Type B pancreatic cell (in vitro differentiated cells): Measurements from ENCODE around the gene PRM1. TPM values are rescaled to one million over a fixed set of nuclear protein-coding genes. Genes with fewer than 3 reads are reported as not detected.

ENCODE experiments used
- DNase-seq: peaks from one replicate; pipeline ENCODE4 v3.0.0; 2021; ENCODE audit warnings: mixed read lengths; ENCODE audit not compliant: unreplicated experiment; ENCODE audit errors: extremely low spot score
- H3K27ac Mint-ChIP-seq: 2 replicates; pipeline ENCODE4 v1.8.0; 2021; ENCODE audit warnings: mild to moderate bottlenecking, mixed read lengths
- H3K27me3 Mint-ChIP-seq: 2 replicates; pipeline ENCODE4 v1.8.0; 2021; ENCODE audit warnings: mixed read lengths
- H3K36me3 Mint-ChIP-seq: 2 replicates; pipeline ENCODE4 v1.8.0; 2021; ENCODE audit warnings: mixed read lengths
- H3K4me1 Mint-ChIP-seq: one replicate; pipeline ENCODE4 v1.8.0; 2021; ENCODE audit warnings: mixed read lengths; ENCODE audit not compliant: unreplicated experiment
- H3K4me3 Mint-ChIP-seq: 2 replicates; pipeline ENCODE4 v1.8.0; 2021; ENCODE audit warnings: mild to moderate bottlenecking, mixed read lengths
- H3K9me3 Mint-ChIP-seq: 2 replicates; pipeline ENCODE4 v1.8.0; 2021; ENCODE audit warnings: mixed read lengths
- total RNA-seq: library from RNA; stranded (reverse); gene quantifications from 2 replicates; pipeline ENCODE4 v1.2.1, GENCODE V29; 2021; ENCODE audit warnings: low replicate concordance
- TF ChIP-seq, protein P1 (sequence below): fragments of 200-600 bp; sonication (generic); conservative IDR thresholded peaks from 2 replicates; pipeline ENCODE4 v1.5.0; 2021; ENCODE audit warnings: antibody characterized with exemption, mild to moderate bottlenecking

PRM1 gene
- total RNA-seq, 1 donor from 2014 or later = not detected

DNA sequence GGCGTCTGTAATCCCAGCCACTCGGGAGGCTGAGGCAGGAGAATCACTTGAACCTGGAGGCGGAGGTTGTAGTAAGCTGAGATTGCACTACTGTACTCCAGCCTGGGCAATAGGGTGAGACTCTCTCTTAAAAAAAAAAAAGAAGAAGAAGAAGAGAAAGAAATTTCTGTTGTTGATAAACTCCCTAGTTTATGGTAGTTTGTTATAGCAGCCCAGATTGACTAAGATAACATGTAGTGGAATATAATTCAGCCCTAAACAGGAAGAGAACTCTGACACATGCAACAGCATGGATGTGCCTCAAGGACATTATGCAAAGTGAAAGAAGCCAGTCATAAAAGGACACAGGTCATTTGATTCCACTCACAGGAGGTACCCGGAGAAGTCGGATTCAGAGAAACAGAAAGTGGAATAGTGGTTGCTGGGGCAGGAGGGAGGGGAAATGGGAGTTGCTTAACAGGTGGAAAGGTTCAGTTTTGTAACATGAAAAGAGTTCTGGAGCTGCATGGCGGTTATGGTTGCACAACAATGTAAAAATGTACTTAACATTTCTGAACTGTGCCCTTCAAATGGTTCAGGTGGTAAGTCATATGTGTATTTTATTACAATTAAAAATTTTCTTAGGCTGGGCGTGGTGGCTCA is 26.0 kb upstream of the PRM1 start:
- TF ChIP-seq, protein P1, sequence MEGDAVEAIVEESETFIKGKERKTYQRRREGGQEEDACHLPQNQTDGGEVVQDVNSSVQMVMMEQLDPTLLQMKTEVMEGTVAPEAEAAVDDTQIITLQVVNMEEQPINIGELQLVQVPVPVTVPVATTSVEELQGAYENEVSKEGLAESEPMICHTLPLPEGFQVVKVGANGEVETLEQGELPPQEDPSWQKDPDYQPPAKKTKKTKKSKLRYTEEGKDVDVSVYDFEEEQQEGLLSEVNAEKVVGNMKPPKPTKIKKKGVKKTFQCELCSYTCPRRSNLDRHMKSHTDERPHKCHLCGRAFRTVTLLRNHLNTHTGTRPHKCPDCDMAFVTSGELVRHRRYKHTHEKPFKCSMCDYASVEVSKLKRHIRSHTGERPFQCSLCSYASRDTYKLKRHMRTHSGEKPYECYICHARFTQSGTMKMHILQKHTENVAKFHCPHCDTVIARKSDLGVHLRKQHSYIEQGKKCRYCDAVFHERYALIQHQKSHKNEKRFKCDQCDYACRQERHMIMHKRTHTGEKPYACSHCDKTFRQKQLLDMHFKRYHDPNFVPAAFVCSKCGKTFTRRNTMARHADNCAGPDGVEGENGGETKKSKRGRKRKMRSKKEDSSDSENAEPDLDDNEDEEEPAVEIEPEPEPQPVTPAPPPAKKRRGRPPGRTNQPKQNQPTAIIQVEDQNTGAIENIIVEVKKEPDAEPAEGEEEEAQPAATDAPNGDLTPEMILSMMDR = no peak
- Mint-ChIP-seq H3K36me3 (no peaks in the 10 kb centered on the region), H3K9me3 (no peaks in the 10 kb centered on the region), H3K27me3 (no peaks in the 10 kb centered on the region), H3K4me1 (peaks cover 18% of the 10 kb centered on the region), H3K4me3 (no peak overlapping the region), H3K27ac (peak overlapping the region; percentile 41)
- no peak for DNase-seq

DNA sequence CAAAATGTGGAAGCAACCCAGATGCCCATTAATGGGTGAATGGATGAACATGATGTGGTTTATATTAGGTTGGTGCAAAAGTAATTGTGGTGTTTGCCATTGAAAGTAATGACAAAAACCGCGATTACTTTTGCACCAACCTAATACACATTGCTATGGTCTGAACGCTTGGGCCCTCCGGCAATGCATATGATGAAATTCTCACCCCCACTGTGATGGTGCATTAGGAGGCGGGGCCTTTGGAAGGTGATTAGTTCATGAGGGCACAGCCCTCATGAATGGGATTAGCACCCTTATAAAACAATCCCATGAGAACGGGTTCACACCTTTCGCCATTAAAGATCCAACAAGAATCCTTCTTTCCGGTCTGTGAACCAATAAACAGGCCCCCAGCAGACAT is 25.3 kb upstream of the PRM1 start:
- TF ChIP-seq, protein P1 = no peak
- Mint-ChIP-seq H3K9me3 (no peaks in the 10 kb centered on the region), H3K36me3 (no peaks in the 10 kb centered on the region), H3K27ac (no peak overlapping the region), H3K4me3 (no peak overlapping the region), H3K27me3 (no peaks in the 10 kb centered on the region), H3K4me1 (peaks cover 18% of the 10 kb centered on the region)
- DNase-seq = no peak

DNA sequence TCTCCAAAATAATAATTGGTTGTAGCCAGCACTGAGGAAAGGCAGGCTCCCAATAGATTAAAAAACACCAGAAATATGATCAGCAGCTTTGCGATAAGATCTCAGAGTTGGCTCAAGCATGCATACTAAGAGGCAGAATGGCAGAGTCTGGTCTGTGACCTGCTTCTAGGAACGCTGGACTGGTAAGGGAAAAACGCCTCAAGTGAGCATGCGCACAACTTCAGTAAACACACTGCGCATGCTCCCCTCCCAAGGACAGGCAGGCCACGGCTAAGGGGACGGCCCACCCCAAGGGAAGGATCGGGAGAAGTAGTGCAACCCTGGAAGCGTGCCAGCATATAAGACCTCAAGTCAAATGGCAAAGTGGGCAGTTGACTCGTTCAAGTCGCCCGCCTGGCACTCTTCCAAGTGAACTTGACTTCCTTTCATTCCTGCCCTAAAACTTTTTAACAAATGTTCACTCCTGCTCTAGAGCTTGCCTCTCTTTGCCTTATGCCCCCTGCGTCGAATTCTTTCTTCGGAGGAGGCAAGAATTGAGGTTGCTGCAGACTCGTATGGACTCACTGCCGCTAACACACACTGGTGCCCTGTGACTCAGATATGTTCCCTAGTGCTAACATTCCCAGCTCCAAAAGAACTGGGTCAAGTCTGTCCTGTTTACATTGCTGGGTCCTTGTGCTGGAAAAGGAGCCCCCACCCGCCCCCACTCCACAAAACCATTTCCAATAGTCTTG is 22.4 kb upstream of the PRM1 start:
- Mint-ChIP-seq H3K4me1 (peaks cover 18% of the 10 kb centered on the region), H3K27me3 (no peaks in the 10 kb centered on the region), H3K27ac (peak overlapping the region; percentile 54), H3K36me3 (no peaks in the 10 kb centered on the region), H3K4me3 (peak overlapping the region; percentile 57), H3K9me3 (no peaks in the 10 kb centered on the region)
- TF ChIP-seq, protein P1 = no peak
- DNase-seq = no peak

DNA sequence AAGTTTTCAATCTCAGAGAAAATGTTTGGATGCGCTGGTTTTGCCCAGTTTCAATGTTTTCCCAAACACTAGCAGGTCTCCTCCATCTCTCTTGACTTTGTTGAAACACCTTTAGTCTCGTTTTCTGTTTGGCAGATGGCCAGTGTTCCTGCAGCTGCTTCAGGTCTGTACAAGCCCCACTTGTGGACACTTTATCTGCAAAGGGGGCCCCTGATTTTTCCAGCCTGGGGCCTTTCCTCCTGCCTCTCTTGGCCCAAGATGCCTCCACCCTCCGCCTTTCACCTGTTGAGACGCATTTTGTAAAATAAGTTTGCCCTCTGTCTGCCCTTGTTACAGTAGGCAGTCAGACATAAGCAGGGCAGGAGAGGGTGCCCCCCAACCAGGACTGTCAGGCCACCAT is 21.8 kb upstream of the PRM1 start:
- H3K36me3 Mint-ChIP-seq = no peaks in the 10 kb centered on the region
- no peaks in the 10 kb centered on the region for H3K27me3 Mint-ChIP-seq
- no peak for DNase-seq
- no peaks in the 10 kb centered on the region for H3K9me3 Mint-ChIP-seq
- peaks cover 18% of the 10 kb centered on the region for H3K4me1 Mint-ChIP-seq
- H3K27ac Mint-ChIP-seq = peak overlapping the region; percentile 54
- peak overlapping the region; percentile 57 for H3K4me3 Mint-ChIP-seq
- TF ChIP-seq, protein P1 = no peak

DNA sequence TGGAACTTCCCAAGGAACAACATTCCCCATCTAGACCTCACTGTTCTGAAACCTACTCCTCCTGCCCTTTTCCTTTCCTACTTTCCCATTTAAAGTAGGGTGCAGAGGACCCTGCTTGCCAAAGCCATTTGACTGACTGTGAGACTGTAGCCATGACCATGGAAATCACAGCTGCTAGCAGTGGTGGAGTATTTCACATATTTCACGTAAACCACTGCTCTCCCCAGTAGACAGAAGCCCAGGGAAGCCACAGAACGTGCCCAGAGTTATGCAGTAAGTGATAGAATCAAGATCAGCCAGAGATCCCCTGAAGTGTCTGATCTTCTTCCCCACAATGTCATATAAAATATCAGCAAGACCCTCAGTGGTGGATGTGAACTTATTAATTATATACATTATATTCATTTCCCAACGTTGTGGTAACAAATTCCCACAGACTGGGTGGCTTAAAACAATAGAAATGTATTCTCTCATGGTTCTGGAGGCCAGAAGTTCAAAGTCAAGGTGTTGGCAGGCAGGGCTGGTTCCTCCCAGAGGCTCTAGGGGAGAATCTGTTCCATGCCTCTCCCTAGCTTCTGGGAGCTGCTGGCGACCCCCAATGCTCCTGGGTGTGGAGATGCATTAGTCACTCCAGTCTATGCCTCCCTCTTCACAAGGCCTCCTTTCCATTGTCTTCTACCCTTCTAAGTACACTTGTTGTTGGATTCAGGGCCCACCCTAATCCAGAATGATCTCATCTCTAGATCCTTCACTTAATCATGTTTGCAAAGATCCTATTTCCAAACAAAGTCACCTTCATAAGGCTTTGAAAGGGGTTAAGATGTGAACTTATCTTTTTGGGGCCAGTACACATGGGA is 20.7 kb upstream of the PRM1 start:
- Mint-ChIP-seq H3K9me3 (no peaks in the 10 kb centered on the region), H3K36me3 (no peaks in the 10 kb centered on the region), H3K27ac (peak overlapping the region; percentile 20), H3K27me3 (no peaks in the 10 kb centered on the region), H3K4me3 (no peak overlapping the region), H3K4me1 (peaks cover 23% of the 10 kb centered on the region)
- DNase-seq = no peak
- TF ChIP-seq, protein P1 = no peak
